H1 (cell line): ENCODE measurements around the gene NFIC. TPM values are rescaled to one million over a fixed set of nuclear protein-coding genes. Genes with fewer than 3 reads are reported as not detected.

ENCODE experiments used
- CBX5 ChIP-seq: fragments of 300-800, 300-1000 bp; sonication (generic); IDR thresholded peaks from 2 replicates; pipeline ENCODE4 v1.7.1; 2016; ENCODE audit warnings: antibody characterized with exemption, low read length, low read depth
- CHD2 ChIP-seq: IDR thresholded peaks from 2 replicates; pipeline ENCODE4 v1.6.1; 2012; ENCODE audit warnings: low read length, improper control_type of control experiment
- SIN3A ChIP-seq, 2 experiments: IDR thresholded peaks in 1 of 2; conservative IDR thresholded peaks in 1 of 2; 2 replicates each; pipeline ENCODE4 v1.6.1; 2011 to 2012; ENCODE audit warnings: low read length in 2 of 2, improper control_type of control experiment in 1 of 2, low read depth in 1 of 2, mild to moderate bottlenecking in 1 of 2
- SIRT6 ChIP-seq: IDR thresholded peaks from one replicate; pipeline ENCODE4 v1.7.1; 2012; ENCODE audit warnings: low read length, inconsistent platforms
- TCF12 ChIP-seq: IDR thresholded peaks from 2 replicates; pipeline ENCODE4 v1.6.1; 2011; ENCODE audit warnings: low read depth, mild to moderate bottlenecking, low read length
- polyA plus RNA-seq, 7 experiments: library from polyadenylated mRNA; depleted of rRNA in 3 of 7; stranded (reverse) in 5 of 7; unstranded in 2 of 7; fragments of >200 nt in 5 of 7; fragments of 200-250 nt in 2 of 7; gene quantifications; 1 replicate in 5 of 7; 2 replicates in 1 of 7; 4 replicates in 1 of 7; pipeline versions ENCODE4 v1.2.1 to v1.2.3, GENCODE V29; 2011 to 2013; ENCODE audit warnings: missing spikeins in 2 of 7, mixed read lengths in 2 of 7
- total RNA-seq: library from RNA; stranded (reverse); fragmentation: NEBNext Ultra II Directional; extraction: Animal tissue kit (Norgen Biotek cat#: 25700); gene quantifications from 2 replicates; pipeline ENCODE4 v1.2.1, GENCODE V29; 2021

Gene NFIC
- total and polyA plus RNA-seq, 2 of the 8 experiments (the other 6 are each of a cell fraction or from before 2014, with no cell fraction given), result 0.56 to 3.2 TPM

- TF ChIP-seq TCF12 (no peak), SIN3A (conservative IDR thresholded peaks at IDR 0.05 in 1 of 2, IDR thresholded peaks at IDR 0.05 in 1 of 2; ENCODE audit: low read depth in 1 of 2, low read length in 2 of 2) (no peak), CHD2 (no peak), SIRT6 (no peak), CBX5 (no peak)
Observed at GRCh38 chr19:3478409-3479176, 112.2 kb downstream of the NFIC start (continued).
